GM12891 (cell line): ENCODE measurements around the gene TMTC1.

ENCODE experiments used
- PAX5 ChIP-seq: IDR thresholded peaks from 2 replicates; pipeline ENCODE4 v1.6.1; 2011; ENCODE audit warnings: low read length, moderate library complexity, mild to moderate bottlenecking; ENCODE audit not compliant: insufficient read depth, severe bottlenecking
- POLR2A ChIP-seq: IDR thresholded peaks from 2 replicates; pipeline ENCODE4 v1.6.1; 2011; ENCODE audit warnings: low read depth, low read length, control low read depth
- POLR2AphosphoS5 ChIP-seq: IDR thresholded peaks from 2 replicates; pipeline ENCODE4 v1.6.1; 2011; ENCODE audit warnings: low read depth, low read length, control low read depth
- SPI1 ChIP-seq: IDR thresholded peaks from 2 replicates; pipeline ENCODE4 v1.6.1; 2011; ENCODE audit warnings: low read depth, low read length, control low read depth
- TAF1 ChIP-seq: IDR thresholded peaks from 2 replicates; pipeline ENCODE4 v1.6.1; 2011; ENCODE audit warnings: low read depth, low read length, control low read depth

DNA sequence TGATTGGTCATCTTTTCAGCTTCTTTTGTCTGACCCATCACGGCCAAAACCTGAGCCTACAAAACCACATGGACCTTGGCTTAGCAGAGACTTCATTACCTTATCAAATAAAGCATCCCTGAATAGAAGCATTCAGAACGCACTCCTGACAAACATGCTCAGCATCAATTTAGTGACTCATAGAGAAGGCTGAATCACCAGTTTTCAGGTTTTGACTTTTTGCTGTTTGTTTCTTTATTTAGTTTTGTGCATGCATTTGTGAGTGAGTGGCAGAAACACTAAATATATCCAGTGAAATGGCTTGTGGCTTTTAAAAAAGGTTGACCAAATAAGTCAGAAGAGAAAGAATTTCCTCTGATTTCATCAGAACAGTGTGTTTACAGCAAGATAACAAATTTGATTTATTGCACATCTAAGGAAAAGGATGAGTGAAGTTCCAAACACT lies 267.3 kb downstream of the TMTC1 start:
- TF ChIP-seq POLR2A = no peak
- no peak for TF ChIP-seq TAF1
- no peak for TF ChIP-seq POLR2AphosphoS5
- TF ChIP-seq SPI1 = no peak
- TF ChIP-seq PAX5 = no peak
